ENCODE measurements around the gene BCAP31.
"Not testable (repeated sequence)": the region's sequence is repeated elsewhere in the genome, so short reads cannot be mapped to it uniquely, and the experiment has no call there.

The BCAP31 gene

DNA sequence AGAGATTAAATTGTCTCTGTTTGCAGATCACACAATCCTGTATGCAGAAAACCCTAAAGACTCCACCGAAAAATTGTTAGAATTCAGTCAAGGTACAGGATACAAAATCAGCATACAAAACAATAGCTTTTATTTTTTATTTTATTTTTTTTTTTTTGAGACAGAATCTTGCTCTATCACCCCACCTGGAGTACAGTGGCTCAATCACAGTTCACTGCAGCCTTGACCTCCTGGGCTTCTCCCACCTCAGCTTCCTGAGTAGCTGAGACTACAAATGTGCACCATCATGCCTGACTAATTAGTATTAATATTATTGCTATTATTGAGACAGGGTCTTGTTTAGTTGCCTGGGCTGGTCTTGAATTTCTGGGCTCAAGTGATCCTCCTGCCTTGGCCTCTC is 30.9 kb upstream of the BCAP31 start:
- TF ChIP-seq, protein P1, sequence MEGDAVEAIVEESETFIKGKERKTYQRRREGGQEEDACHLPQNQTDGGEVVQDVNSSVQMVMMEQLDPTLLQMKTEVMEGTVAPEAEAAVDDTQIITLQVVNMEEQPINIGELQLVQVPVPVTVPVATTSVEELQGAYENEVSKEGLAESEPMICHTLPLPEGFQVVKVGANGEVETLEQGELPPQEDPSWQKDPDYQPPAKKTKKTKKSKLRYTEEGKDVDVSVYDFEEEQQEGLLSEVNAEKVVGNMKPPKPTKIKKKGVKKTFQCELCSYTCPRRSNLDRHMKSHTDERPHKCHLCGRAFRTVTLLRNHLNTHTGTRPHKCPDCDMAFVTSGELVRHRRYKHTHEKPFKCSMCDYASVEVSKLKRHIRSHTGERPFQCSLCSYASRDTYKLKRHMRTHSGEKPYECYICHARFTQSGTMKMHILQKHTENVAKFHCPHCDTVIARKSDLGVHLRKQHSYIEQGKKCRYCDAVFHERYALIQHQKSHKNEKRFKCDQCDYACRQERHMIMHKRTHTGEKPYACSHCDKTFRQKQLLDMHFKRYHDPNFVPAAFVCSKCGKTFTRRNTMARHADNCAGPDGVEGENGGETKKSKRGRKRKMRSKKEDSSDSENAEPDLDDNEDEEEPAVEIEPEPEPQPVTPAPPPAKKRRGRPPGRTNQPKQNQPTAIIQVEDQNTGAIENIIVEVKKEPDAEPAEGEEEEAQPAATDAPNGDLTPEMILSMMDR (IDR thresholded peaks at IDR 0.05; ENCODE audit: control insufficient read depth, extremely low read depth, insufficient read depth): no peak
- no peak for DNase-seq (ENCODE audit: low read depth)
- H3K4me3 ChIP-seq (ENCODE audit: low read depth, low read length): no peak overlapping the region

DNA sequence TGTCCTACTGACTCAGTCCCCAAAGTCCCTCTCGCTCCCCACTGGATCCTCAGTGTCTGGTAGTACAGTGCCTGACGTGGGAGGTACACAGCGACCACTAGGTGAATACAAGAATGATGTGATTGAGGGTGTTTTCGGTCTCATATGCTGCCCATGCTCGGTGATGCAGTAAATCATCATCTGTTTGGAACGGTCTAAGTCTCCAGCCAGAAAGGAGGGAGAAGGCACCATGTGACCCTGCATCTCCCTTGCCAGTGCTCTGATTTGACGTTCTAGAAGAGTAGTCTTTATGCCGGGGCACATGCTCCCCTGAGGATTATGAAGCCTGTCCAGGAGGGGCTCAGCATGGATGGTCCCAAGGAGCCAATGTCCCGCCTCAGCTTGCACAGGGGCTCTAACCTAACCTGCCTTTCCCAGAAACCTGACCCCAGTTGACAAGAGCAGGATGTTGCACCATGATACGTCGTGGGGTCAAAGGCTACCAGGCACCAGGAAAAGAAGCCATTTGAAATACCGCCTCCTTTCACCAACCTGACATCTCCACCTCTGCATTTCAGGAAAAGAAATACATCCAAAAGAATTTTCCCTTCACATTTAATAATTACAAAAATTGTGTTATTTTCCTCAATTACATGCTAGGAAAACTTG is 26.1 kb upstream of the BCAP31 start:
- no peak overlapping the region for H3K4me3 ChIP-seq (ENCODE audit: low read depth, low read length)
- no peak for DNase-seq (ENCODE audit: low read depth)
- TF ChIP-seq, protein P1 (IDR thresholded peaks at IDR 0.05; ENCODE audit: control insufficient read depth, extremely low read depth, insufficient read depth): no peak

DNA sequence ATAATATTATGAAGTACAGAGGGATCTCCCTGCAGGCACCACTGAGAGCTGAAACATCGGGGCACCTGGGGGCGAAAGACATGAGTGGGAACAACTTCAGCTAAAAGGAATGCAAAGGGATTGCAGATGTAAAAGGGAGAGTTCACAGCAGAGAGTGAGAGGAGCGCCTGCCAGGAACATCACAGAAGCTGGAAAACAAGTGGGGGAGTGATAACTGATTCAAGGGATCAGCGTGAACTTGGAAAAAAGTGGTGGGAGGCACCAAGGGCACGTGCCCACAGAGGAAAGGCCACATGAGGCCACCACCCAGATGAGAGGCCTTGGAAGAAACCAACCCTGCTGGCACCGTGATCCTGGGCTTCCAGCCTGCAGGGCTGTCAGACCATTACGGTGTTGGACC is 24.8 kb upstream of the BCAP31 start:
- H3K4me3 ChIP-seq (ENCODE audit: low read depth, low read length); DNase-seq (ENCODE audit: low read depth): not testable (repeated sequence)

DNA sequence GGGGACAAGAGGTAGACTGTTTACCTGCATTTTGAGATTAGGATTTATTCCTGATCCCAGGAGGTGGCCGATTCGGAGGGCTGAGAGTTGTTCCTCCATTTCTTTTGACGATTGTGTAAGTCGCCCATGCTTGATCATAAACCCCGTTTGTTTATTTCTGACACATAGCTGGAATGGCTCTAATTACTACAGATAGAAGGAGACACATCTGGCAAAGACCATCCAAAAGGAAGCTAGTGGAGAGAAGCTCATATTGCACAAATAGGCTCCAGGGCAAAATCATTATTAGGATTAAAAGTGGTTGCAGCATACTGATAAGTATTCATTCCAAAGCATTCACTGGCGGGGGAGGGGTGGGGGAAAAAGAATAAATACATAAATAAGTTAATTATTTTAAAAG is 22.8 kb upstream of the BCAP31 start:
- not testable (repeated sequence) for H3K4me3 ChIP-seq (ENCODE audit: low read depth, low read length); DNase-seq (ENCODE audit: low read depth)

DNA sequence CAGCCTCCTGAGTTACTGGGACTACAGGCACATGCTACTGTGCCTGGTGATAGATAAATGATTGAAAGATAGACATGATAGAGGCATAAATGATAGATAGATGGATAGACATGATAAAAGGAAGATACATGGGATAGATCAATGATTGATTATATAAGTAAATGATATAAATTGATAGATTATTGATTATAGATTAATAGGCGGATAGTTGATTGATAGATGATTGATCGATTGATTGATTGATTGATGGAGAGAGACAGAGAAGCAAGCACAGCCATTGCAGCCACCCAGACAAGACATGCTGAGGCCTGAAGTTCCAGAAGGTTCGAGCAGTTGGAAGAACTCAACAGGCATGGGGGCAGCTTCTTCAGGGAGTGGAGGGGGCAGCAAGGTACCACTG is 22.2 kb upstream of the BCAP31 start:
- TF ChIP-seq, protein P1 (IDR thresholded peaks at IDR 0.05; ENCODE audit: control insufficient read depth, extremely low read depth, insufficient read depth): no peak
- DNase-seq (ENCODE audit: low read depth): no peak
- H3K4me3 ChIP-seq (ENCODE audit: low read depth, low read length): no peak overlapping the region

DNA sequence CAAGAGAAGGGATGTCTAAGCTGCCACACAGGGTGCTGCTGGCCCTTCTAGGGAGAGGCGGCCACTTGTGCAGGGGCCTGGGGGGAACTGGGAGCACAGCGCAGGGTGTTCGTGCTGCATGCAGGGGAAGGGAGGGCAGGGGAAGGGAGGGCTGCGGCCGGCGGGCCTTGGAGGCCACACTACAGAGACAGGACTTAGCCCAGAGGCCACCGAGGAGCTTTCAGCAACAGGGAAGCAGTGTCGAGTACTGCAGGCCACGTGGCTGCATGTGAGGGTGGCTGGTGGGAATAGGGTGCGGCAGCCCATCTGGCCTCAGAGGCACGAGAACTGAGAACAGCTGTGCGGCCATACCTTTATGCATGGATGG is 20.9 kb upstream of the BCAP31 start:
- H3K4me3 ChIP-seq (ENCODE audit: low read depth, low read length); DNase-seq (ENCODE audit: low read depth): not testable (repeated sequence)

DNA sequence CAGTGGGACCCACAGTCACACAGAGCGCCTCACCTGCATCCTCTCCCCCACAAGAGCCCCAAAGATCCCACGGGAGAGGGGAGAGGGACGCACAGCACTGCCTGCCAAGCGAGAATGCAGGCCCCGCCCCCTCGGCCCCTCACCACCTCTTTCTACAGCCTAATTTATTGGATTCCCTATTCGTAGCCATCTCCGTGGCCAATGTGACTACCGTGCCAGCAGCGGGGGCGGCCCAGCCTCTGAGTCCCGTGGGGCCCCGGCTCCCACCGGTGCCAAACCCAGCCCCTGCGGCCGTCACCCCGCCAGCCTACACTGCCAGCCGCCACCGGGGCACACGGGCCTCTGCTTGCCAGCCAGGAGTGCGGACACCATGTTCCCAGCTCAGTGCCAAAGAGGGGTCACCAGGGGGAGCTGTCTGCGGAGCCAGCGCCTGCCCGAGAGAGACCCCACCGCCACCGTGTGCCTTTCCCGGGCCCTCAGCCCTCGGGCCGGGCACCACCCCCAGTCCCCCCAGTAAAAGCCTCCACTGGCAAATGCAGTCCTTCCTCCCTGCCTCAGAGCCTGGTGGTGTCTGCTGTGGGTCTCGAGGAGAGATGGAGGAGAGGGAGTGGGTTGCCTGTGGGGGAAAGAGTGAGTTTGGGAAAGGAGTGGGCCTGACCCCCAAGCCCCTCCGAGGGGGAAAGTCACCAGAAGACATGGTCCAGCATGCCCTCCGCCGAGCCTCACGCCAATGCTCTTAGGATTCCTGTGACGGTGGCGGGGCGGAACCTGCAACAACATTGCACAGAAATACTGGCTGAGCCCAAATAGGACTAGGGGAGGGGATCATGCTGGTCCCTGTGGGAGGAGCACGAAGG is 20.3 kb upstream of the BCAP31 start:
- DNase-seq (ENCODE audit: low read depth): no peak
- no peak overlapping the region for H3K4me3 ChIP-seq (ENCODE audit: low read depth, low read length)
- TF ChIP-seq, protein P1 (IDR thresholded peaks at IDR 0.05; ENCODE audit: control insufficient read depth, extremely low read depth, insufficient read depth): no peak

DNA sequence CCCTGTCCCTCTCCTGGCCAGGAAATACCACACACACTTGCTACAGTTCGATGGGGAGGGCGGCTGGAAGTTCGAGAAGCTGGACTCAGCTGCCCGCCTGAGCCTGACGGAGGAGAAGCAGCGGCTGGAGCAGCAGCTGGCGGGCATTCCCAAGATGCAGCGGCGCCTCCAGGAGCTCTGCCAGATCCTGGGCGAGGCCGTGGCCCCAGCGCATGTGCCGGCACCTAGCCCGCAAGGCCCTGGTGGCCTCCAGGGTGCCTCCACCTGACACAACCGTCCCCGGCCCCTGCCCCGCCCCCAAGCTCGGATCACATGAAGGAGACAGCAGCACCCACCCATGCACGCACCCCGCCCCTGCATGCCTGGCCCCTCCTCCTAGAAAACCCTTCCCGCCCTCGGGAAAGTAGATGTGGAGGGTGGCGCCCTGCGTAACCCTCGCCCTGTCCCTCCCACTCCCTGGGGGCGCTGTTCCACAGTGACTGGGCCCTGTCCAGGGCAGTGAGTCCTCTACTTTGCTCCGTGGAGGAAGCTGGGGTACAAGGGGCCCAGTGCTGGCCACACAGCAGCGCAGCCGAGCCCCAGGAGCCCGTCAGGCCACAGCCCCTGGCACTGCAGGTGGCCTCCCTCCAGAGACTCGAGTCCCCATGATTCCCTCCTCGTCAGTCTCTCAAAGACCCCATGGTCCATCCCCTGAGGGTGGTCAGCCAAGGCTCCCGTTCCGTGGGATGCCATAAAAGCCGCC is 19.5 kb upstream of the BCAP31 start:
- H3K4me3 ChIP-seq (ENCODE audit: low read depth, low read length); DNase-seq (ENCODE audit: low read depth): not testable (repeated sequence)

DNA sequence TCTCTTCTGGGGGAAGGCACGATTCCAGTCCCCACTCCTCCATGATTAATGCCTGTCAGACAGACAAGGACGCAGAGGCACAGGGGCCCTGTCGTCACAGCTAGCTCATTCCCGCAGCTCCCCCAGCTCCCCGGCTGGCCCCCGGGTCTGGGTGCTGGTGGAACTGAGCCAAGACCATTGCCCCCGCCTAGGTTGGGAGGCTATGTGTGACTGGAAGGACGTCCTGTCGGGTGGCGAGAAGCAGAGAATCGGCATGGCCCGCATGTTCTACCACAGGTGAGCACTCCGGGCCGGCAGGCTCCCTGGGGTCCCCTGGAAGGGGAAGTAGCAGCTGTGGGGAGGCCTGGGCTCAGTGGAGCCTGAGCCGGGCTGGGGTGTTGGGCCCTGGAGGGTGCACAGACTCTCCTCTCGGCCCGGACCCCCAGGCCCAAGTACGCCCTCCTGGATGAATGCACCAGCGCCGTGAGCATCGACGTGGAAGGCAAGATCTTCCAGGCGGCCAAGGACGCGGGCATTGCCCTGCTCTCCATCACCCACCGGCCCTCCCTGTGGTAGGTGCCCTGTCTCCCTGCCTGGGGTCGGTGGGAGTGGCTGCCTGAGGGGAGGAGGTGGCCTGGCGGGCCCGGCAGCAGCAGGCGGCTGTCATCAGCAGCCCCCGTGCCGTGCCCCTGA is 18.7 kb upstream of the BCAP31 start:
- DNase-seq (ENCODE audit: low read depth); H3K4me3 ChIP-seq (ENCODE audit: low read depth, low read length): not testable (repeated sequence)

DNA sequence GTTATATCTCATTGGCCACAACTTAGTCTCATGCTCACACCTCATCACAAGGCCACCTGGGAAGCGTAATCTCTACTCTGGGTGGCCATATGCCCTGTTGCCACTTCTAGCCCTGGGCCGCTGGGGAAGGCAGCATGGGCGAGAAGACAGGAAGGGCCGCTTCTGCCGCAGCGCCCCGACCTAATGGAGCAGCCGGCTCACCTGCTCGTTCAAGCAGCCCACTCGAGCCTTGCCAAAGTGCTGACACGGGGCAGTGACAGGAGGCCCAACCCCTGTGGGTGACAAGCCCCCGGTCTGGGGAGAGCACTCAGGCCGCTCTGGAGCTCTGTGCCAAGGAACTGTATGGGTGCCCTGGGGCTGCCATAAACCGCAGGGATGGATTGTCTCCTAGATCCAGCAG is 17.9 kb upstream of the BCAP31 start:
- H3K4me3 ChIP-seq (ENCODE audit: low read depth, low read length); DNase-seq (ENCODE audit: low read depth): not testable (repeated sequence)
